ENCODE results near the gene FN1.
"Not testable (repeated sequence)": the region's sequence is repeated elsewhere in the genome, so short reads cannot be mapped to it uniquely, and the experiment has no call there.

FN1 gene

DNA sequence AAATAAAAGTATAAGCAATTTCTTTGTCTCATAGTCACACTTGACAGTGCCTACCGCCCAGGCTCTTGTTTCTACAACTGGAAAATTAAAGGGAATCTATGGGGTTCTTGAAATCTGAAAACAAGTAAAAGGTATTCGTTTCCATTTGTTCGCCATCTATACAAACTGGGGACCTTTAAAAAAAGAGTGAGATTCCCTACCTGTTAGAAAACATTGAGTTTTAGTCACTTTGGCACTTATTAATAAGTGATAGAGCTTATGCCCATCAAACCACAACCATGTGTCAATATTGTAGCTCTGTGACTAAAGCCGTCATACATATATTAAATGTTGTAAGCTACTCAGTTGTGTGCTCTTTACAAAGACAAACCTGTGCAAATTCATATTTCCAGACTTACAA, 13.2 kb downstream of the FN1 start:
- peak; percentile 2 for DNase-seq (ENCODE audit: low read depth)

DNA sequence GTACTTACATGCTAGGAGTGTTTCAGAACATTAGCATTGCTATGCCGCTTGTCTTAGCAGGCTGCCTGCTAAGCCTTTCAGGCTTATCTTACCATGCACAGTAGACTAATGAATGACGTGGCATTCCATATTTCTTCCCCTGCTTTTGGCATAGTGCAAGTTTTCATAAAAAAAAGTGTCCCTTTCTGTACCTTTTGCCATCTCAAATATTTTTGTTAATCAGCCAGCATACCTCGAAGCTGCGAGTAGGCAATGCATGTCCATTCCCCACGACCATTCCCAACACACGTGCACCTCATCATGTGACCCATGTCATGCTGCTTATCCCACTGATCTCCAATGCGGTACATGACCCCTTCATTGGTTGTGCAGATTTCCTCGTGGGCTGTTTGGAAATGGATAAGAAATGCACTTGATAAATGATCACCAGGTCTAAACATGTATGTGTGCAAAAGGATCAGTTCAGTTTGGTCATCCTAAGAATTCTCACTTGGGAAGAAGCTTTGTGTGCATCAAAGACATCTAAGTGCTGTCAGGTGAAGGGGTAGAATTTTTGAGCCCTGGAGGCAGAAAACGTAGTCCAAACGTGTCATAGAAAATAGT, 13.9 kb downstream of the FN1 start:
- DNase-seq (ENCODE audit: low read depth): no peak

DNA sequence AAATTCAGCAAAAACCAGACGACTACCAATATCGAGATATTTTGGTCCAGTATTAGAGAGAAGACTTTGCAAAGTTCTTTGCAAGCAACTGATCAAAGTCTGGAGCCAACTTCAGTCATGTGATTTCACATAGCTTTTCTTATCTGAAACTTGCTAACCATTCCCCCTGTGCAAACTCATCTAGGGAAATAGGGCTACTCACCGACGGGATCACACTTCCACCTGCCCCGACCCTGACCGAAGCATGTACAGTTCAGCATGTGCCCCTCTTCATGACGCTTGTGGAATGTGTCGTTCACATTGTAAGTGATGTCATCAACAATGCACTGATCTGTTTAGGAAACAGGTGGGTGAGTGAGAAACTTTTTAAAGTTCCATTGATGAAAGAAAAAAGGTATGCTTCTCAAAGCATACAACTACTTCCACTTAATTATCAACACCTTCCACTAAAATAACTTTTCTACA, 15.4 kb downstream of the FN1 start:
- no peak for DNase-seq (ENCODE audit: low read depth)

DNA sequence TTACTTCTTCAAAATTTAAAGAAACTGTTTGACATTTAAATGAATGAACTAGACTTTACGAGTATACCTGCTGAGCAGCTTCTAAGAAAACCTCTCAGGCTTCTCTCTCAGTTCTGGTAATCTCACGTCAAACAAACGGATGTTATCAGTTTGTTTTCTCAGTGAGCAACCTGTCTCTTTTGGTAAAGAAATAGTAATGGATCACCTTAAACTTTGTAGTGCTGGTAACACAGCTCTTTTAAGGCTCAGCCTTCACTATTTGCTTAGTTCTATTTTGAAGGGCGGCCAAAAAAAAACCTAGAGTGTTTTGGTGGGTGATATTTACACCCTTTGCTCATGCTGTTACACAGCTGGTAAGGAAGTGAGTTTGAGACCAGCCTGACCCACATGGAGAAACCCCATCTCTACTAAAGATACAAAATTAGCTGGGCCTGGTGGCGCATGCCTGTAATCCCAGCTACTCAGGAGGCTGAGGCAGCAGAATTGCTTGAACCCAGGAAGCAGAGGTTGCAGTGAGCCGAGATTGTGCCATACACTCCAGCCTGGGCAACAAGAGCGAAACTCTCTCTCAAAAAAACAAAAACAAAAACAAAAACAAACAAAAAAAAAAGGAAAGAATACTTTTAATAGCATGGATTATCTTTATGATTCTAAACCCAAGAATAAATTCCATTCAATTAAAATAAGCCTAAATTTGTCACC, 15.9 kb downstream of the FN1 start:
- DNase-seq (ENCODE audit: low read depth): no peak

DNA sequence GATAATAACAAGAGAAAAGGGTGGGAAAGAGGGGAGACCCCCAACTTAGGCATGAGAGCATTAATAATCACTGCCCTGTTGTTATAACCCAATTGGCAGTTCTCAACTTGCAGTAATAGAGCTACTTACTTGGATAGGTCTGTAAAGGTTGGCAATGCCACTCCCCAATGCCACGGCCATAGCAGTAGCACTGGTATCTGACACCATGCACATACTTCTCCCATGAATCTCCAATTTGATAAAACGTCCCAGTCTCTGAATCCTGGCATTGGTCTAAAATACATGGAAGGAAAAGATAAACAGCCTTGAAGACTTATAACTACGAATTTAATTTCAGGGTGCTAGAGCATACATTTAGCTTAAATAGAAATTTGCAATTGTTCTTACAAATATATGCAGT, 16.8 kb downstream of the FN1 start:
- peak; percentile 48 for DNase-seq (ENCODE audit: low read depth)

DNA sequence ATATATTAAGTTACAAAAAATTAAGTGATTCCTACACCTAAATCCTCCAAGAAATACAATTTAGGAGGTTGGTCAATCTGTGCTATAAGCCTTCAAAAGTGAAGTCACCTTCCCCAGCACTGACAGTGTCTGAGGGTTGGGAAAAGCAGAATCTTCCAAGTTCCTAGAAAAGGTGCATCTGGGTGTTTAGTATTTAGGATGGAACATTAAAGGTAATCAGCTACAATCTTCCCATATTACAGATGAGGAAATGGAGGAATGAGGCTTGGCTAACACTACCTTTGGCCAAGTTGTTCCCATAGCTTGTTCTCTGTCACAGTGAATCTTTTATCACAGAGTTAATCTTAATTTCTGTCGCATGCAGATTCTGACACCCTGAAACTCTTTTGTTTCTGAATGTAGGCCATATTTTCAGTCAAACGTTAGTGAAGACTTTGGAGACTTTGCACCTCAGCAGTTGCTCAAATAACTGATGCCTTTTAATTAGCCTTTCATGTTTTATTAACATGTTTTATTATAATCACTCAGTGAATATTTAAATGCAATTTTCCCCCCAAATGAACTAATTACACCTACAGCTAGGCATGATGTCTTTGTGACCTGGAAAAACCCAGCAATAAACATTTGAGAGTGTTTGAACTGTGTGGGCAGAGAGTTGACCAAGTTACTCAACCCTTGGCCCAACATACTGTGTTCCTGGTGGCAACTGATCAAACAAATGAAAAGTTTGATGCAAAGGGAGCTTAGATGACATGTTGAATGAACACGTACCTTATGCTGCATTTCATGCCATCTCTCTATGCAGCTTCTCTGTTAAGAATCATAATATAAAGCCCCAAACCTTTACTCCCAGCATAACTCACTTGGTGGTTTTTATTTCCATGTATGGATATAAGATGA, 17.6 kb downstream of the FN1 start:
- no peak for DNase-seq (ENCODE audit: low read depth)

DNA sequence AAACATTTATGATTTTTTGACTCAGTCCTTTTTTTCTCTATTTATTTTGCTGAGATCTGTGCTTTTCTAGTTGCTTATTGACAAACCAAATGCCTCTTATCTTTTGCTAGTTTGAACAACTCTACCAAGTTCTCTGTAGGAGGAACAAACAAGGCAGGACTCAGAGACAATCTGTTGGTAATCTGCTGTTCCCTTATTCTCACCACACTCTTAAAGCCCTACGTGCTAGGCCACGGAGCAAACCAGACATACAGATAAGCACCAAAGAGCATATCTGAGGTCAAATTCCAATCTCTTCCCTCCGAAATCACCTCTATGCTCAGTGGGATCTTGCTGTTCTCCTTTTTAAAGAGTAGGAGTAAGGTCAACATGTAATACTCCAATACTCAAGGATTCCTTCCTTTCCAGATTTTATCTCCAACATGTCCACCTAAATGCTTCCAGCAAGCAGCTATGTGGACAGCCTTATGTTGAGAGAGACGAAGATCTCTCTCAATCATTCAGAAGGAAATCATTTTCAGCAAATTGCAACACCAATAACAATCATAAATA, 18.4 kb downstream of the FN1 start:
- no peak for DNase-seq (ENCODE audit: low read depth)

DNA sequence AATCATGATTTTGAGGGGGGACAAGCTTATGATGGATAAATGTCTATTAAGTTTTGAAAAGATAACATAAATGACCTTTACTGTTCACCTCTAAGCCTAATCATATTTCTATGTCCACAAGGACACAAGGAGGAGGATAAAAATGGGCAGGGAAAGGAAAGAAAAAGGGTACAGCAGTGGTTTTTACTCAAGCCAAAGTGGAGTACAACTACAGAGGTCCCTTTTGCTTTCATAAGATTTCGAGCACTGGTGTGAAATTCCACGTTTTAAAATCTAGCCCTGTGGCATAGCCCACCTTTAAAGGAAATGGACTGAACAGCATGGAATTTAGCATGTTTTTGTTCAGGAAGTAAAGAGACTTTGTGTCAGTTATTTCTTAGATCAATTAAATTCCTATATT, 19.2 kb downstream of the FN1 start:
- DNase-seq (ENCODE audit: low read depth): no peak

DNA sequence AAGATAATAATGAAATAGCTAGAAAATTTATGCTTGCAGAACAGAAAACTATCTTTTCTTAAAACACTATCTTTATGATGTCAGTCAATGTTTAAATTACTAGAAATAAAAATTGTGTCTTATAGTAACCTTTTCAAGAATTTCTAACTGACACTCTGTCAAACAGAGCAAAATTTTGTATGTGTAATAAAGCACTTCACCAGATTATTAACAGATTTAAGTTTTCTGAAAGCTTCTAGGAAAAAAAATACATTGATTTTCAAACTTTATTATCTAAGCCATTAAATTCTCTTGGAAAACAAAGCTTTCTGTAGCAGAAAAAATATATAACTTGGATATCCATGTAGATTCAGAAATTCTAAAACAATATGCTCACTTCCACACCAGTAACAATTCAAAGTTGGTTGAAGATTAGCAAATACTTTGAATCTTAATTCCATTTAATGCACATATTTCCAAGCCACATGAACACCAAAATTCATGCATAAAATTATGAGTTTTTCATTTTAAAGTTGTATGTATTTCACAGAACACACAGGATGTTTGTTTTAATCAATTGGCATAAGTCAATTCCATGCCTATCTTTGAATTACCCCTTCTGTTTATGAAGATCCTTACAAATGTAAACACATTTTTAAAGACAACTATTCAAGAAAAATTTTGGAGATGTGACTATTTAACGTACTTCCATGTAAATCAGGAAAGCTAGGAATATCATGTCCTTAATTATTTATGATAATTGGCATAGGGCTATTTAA, 19.9 kb downstream of the FN1 start:
- no peak for DNase-seq (ENCODE audit: low read depth)

DNA sequence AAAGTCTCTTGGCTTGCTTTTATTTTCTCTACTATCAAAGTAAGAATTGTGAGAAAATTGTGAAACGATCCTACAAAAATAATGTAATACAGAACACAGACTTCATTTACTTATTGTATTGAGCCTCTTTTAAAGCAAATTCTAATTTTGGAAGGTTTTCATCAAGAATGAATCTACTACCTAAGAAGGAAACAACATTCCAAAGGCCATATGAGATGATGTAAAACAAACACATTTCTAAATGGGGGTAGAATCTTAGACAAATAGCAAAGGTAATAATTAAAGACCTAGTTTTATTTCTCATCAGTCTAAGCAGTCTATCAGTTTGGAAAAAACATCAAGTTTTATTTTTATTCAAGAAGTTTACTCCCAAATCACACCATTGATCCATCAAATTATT, 20.6 kb downstream of the FN1 start:
- no peak for DNase-seq (ENCODE audit: low read depth)

DNA sequence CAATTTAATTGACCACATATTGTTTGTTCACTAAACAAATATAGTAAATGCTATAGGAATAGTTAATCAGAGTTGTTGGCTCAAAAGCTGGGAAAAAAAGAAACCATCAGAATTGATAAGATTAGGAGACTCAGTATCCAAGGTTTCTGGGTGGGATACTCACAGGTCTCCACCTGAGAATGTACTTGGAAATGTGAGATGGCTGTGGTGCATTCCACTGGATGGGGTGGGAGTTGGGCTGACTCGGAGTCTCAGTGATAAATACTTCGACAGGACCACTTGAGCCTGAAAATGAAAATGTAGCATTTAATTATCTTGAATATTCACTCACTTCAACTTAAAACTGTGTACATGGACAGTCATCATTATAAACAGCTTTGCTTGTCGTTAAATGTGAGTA, 21.2 kb downstream of the FN1 start:
- DNase-seq (ENCODE audit: low read depth): no peak

DNA sequence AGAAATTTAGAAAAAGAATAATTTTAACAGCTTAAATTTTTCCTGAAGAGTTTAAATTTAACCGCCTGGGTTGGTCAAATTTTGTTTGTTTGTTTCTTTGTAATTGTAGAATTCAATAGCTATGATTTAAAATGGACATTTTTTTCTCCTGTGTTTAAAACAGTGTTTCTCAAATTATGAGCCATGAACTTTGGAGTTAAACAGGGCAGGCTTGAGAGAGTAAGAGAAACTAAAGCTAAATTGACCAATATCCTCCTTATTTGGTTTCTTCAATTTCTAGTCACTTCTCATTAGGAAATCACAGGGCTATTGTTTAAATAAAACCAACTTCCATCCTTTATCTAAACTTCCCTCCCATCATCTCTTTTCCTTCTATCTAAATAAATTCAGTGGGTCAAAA, 21.9 kb downstream of the FN1 start:
- no peak for DNase-seq (ENCODE audit: low read depth)

DNA sequence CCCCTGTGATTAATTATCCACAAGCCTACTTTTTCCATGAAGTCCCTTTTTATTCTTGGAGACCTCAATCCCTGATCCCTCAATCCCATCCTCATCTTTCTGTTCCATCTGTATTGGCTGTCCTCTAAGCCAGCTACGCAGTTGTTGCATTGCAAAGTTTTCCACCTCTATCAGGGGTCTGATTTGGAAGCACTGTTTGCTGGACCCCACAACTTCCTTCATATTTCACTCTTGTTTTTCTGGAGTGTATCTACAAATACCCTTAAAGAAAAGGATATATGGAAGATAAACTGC, 22.4 kb downstream of the FN1 start:
- DNase-seq (ENCODE audit: low read depth): no peak

DNA sequence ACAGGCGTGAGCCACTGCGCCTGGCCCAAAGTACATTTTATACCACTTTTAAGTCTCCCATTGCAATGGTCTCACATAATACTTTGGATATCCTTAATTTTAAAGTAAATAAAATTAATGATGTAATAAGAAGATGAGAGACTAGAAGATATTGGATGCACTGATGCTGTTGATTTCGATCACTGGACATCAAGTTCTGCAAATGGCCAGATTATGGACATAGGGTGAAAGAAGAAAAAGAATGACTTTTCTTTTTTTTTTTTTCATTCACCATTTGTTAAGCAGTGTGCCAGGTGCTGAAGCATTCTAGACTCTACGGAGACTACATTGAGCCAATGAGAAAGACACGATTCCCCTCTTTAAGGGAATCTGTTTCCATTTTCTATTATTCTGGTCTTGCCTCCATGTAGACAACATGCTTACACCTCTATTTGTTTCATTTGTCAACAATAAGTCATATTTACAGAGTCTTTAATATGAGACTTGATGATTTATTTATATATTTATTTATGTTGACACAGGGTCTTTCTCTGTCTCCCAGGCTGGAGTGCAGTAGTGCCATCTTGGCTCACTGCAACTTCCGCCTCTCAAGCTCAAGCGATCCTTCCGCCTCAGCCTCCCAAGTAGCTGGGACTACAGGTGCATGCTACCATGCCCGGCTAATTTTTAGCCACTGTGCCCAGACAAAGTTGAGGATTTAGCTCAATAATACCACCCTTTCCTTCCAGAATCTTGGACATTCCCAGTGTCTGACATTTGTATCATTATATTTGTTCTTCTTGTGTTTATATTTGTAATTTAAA, 23.7 kb downstream of the FN1 start:
- no peak for DNase-seq (ENCODE audit: low read depth)

DNA sequence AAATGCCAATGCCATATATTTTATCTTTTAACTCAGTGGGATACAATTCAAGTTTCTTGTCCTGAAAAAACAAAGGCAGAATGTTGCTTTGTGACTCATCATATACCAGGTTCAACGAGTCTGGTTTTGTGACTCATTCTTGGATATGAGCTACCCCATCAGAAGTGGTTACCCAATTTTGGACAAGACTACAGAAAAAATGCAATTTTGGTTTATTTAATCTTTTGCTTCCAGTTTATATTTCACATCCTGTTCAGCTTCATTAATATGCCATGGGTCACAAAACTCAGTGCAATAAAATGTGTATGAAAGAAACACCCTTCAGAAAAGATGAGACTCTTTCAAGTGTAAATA, 25.0 kb downstream of the FN1 start:
- peak; percentile 98 for DNase-seq (ENCODE audit: low read depth)

DNA sequence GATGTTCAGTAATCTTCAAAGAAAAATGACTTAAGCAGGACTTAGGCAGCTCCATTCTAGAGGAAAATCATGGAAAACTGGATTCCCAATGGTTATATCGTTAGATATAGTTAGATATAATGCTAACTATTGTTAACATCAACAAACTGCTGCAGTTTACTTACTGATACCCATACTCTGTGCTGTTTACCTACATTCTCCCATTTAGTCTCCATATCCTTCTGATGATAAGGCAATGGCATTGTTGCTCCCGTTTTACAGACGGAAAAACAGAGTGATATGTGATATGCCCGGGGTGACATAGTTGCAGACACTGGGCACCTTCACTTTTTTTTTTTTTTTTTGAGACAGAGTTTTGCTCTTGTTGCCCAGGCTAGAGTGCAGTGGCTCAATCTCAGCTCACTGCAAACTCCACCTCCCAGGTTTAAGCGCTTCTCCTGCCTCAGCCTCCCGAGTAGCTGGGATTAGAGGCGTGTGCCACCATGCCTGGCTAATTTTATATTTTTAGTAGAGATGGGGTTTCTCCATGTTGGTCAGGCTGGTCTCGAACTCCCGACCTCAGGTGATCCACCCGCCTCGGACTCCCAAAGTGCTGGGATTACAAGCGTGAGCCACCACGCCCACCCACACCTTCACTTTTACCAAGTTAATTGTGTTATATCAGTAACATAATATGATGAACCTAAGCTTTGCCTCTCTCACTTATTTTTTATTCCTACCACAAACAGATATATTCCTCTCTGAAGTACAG, 25.5 kb downstream of the FN1 start:
- not testable (repeated sequence) for DNase-seq (ENCODE audit: low read depth)

DNA sequence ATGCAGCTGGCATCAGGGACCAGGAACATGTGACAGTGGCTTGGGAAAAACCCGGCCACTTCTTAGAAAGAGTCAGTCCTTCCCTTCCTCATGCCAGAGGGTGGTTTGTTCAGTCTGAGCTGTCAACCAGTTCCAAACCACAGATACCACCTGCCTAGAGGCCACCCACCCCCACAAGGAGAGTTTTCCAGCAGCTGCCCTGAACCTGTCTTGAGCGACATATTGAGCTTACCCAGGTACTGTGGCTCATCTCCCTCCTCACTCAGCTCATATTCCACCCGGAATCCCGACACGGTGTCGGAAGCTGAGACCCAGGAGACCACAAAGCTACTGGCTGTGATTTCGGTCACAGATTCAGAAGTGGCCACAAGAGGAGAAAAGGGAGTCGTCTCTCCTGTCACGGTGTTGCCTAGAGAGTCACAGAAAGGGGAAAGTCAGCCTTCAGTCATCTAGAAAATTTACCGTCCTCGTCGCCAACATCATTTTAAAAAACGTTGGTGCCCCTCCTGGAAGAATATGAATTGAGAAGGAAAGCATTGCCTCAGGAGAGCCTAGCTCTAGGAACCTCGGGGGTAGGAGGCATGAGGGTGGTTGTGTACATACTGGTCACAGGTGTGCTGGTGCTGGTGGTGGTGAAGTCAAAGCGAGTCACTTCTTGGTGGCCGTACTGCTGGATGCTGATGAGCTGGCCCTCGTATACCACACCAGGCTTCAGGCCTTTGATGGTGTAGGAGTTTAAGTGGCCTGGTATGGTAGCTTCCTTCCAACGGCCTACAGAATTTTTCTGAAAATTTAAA, 26.3 kb downstream of the FN1 start:
- no peak for DNase-seq (ENCODE audit: low read depth)

DNA sequence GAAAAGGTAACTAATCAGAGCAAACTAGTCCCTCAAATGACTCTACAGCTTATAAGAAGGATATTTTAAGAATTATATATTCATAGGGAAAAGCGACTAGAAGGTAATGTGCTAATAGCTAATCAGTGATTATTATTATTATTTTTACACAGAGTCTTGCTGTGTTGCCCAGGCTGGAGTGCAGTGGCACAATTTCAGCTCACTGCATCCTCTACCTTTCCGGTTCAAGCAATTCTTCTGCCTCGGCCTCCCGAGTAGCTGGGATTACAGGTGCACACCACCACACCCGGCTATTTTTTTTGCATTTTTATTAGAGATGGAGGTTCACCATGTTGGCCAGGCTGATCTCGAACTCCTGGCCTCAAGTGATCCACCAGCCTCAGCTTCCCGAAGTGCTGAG, 27.4 kb downstream of the FN1 start:
- DNase-seq (ENCODE audit: low read depth): not testable (repeated sequence)

DNA sequence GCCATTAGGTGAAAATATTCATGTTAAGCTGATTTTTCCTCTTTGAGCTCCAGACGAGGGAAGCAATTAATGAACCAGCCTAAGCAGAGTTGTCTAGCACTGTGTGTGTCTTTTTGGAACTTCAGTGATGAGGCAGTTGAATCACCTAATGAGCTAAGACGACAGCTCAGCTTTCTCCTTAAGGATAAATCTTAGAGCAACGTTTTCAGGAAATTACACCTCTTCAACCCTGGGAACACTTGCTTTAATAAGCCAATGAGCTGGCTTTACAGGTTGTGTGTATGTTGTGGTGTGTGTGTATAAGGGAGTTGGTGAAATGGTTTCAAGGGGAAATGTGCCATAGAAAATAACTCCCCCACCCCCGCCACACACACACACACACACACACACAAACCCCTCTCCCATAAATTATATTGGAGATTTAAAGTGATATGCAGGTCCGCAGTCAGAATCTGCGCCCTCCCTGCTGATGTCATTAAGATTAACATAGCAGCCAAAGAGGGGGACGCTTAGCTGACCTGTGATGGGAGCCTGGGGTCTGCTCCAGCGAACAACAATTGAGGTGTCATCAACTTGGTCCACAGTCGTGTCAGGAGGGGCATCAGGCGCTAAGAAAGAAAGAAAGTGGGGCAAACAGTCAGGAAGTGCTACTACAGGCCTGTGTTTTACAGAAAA, 28.1 kb downstream of the FN1 start:
- no peak for DNase-seq (ENCODE audit: low read depth)

Data from EH (cell line).